NCI-H2107 treated with DMSO at 0.1 percent for 48 hours (cell line): ENCODE measurements around the gene WDR37.
"Not testable (repeated sequence)": the region's sequence is repeated elsewhere in the genome, so short reads cannot be mapped to it uniquely, and the experiment has no call there.

ENCODE experiments used
- DNase-seq: peaks from one replicate; lab custom pipeline; 2025; ENCODE audit not compliant: unreplicated experiment; lab: John Stamatoyannopoulos, UW

The WDR37 gene

DNA sequence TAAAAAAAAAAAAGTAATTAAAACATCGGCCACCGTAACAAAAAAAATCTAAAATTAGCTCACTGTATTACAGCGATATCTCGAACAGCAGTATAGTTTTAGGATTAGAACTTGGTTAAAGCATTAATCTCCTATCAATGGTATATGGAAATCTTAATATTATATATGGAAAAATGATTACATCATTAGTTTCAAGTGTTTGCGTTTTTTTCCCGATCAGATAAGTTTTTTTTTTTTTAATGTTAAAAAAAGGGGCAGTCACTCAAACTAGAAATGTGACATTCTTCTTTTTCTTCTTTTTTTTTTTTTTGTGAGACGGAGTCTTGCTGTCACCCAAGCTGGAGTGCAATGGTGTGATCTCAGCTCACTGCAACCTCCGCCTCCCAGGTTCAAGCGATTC is 14.7 kb upstream of the WDR37 start:
- DNase-seq, result no peak

DNA sequence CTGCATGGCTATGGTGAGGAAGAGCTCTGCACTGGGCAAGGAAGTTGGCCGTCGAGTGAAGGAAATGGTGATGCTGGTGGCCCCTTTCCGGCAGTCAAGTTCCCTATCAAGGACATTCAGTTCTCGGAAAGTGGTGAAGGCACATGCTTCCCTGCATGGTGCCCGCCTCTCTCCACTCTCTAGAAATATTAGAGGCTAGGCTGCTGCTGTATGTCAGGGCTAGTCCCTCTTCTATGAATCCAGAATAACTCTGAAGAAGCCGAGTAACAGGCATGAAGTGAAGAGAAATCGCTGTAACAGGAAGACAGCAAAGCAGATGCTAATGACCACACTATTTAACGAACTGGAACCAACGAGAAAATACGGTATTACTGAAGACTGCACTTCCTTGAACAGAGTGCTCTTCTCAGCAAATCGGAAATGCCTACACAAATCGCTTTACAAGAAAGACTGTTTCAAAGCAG is 12.6 kb upstream of the WDR37 start:
- no peak for DNase-seq

DNA sequence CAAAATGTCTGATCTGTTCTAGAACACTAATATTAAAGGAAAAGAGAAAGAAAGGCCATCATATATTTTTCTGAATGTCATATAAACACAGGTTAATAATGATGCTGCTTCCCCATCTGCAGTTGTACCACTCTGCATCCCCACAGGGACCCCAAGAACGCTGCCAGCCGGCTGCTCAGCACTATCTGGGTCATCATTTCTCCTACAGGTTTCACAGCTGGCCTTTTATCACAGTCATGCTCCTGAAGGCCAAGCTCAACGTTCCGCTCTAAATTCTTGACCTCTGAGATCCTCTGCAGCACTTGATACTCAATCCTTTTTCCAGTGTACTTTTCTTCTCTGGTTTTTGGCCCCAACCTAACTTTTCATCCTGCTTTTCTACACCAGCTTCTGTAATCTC is 12.0 kb upstream of the WDR37 start:
- DNase-seq, result no peak

DNA sequence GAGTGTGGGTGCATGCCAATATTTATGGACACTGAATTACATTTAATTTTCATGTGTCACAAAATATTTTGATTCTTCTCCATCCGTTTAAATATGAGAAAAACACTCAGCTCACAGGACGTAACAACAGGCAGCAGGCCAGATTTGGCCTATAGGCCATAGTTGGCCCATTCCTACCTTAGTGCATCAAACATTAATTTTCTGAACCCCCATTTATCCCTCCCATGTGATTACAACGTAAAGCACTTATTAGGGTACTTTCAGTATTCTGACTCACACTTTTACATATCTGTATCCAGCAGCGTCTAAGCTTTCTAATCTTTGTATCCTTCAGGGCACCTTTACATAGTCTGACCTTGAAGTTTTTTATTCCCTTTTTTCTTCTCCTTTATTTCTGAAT is 11.2 kb upstream of the WDR37 start:
- DNase-seq, result no peak

DNA sequence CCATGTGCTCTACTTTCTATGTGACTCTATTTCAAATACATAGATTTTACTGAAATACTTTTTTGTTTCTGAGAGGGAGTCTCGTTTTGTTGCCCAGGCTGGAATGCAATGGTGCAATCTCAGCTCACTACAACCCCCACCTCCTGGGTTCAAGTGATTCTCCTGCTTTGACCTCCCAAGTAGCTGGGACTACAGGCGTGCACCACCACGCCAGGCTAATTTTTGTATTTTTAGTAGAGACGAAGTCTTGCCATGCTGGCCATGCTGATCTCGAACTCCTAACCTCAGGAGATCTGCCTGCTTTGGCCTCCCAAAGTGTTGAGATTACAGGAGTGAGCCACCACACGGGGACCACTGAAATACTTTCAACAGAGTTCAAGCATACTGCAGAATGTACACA is 10.8 kb upstream of the WDR37 start:
- no peak for DNase-seq

DNA sequence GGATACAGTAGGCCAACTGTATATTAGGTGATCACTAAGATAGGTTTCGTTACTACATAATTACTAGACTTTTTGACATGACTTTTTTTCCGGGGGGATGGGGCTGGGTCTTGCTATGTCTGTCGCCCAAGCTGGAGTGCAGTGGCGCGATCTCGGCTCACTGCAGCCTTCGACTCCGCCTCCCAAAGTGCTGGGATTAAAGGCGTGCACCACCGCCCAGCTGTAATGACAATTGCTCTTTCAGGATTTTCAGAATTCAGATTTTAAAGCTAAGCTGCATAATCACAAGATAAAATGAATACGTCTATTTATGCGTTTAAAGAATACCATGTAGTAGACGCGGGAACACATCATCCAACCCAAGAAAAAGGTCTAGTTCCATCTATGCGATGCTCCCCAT is 8.2 kb upstream of the WDR37 start:
- no peak for DNase-seq

DNA sequence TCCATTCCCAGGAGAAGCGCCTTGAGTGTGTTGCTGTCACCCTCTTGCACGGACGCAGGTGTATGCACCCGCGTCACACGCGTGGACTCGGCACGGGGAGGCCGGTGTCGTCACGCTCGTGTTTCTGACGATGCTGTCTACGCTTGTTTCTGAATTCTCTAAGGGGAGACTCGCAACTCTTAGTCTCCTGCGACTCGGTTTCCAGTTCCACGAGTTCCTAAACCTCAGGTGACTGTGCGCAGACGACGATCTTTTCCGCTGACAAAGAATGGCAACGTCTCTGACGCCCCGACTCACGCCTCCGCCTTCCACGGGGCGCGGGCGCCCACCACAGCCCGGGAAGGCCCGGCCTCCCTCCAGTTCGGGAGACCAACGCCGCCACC is 7.8 kb upstream of the WDR37 start:
- DNase-seq, result no peak

DNA sequence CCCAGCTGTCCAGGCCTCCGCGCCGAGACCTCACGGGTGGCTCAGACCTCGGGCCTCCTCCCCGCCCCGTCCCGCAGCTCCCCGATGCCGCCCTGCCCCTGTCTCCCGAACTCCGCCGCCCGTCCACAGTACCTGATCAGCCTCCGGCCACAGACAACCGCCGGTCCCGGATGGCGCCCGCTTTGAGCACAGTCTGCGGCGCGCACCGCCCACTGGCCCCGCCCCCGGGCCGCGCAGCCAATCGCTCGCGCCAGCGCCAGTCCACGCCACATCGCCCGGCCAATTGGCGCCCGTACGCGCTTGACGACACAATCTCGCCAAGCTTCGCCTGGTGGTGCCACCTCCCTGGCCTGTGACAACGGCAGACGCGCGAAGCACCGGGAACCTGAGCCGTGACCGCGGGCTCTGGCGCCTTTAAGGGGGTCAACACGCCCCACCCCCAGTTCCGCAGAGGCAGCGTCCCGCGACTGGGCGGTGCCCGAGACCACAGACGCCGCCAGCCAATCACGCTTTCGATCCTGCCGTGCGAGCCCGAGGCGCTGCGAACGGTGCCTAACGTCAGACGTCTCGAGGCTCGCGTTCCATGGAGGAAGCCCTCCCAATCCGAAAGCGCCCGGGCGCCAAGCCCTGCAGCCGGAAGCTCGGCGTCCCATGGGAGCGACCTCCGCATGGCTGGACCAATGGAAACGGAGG is 7.3 kb upstream of the WDR37 start, which contains the start of gene IDI1:
IDI1 (minus strand) TSS at position 388 of the 693 bp plus-strand sequence; CDS start at position 272, 116 bp downstream.
- DNase-seq, result peak; percentile 95

DNA sequence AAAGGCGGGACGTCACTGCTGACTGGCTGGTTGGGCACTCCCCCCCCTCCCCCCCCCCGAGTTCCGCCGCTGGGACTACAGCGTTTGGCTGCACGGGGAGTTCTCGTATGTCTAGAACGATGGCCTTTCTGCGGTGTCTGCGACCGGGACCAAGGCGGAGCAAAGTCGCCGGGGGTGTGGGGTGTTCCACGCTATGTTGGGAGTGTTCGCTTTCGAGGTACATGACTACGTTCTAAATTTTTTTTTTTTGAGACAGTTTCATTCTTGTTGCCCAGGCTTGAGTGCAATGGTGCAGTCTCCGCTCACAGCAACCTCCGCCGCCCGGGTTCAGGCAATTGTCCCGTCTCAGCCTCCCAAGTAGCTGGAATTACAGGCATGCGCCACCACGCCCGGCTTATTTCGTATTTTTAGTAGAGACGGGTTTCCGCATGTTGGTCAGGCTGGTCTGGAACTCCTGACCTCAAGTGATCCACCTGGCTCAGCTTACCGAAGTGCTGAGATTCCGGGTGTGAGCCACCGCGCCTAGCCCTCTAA is 6.7 kb upstream of the WDR37 start:
- no peak for DNase-seq

DNA sequence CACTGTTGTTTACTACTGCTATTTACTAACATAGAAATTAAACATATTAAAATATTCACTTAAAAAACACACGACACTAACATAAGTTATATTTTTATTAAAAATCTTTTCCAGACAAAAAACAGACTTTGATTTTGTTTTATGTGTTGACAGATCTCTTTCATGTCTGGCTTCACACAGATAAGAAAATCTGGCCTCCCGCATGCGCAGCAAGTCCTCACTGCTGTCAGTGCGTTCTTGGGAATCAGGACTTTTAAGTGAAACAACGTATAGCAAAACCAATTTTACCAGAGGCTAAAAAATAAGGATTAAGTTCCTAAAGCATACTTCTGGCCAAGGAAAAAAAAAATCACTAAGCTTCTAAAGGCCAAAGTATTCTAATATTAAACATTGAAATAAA is 6.0 kb upstream of the WDR37 start:
- DNase-seq, result no peak

DNA sequence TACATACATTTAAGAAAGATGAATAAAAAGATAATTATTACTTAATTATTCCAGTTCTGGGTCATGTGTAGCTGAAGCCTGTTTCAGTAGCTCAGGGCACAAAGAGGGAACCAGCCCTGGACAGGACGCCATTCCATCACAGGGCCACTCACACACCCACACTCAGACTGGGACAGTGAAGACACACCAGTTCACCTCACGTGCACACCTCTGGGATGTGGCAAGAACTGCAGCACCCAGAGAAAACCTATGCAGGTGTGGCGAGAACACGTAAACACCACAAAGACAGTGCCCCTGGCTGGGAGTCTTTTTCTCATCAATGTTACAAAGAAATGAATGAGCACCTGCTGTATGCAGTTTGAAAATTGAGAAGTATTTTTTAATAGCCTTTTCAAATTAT is 5.6 kb upstream of the WDR37 start:
- no peak for DNase-seq

DNA sequence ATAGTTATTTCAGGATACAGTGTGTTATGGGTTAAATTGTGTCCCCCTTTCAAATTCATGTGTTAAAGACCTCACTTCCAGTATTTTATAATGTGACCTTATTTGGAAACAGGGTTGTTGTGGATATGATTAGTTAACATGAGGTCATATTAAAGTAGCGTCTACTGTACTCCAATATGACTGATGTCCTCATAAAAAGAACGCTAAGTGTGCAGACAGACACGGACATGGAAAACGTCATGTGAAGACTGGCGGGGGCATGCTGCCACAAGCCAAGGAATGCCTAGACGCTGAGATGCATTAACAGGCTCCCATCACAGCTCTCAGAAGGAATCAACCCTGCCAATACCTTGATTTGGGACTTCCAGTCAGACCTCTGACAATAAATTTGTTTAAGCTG is 1.5 kb upstream of the WDR37 start:
- no peak for DNase-seq

DNA sequence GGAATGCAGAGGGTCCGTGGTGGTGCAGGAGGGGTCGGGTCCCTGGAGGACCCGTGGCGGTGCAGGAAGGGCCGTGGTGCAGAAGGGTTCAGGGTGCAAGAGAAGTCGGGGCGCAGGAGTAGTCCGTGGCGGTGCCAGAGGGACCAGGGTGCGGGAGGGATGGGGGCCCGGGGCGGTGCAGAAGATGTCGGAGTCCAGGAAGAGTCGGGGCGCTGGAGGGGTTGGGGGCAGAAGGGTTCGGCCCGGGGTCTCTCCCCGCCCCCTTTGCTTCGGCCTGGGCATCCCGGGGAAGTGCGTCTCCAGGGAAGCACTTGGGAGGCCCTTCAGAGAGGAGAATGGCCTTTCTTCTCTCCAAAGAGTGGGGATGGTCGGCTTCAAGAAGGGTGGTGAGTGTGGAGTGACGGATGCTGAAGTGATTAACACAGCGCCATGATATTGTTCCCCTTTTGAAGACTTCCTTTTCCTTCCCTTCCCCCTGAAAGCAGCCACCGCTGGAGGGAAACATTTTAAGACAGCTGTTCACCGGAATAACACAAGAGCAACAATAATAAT is 997 bp downstream of the WDR37 start:
- DNase-seq, result no peak

DNA sequence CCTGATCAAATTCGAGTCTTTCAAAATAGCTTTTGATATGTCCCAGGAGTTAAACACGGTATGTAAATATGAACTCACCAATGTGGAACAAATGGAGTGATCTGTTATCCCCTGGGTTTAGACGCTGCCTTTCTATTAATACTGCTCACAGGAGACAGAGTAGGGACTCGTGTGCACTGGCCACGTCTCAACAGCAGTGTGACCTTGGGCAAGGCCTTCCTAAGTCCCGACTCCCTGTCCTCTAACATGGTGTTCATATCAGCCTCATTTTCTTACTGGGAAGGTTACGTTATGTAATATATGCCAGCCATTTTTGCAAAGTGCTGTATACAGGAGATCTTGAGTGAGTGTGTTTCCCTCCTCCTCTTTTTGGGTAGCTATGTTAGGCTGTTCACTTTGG is 1.8 kb downstream of the WDR37 start:
- DNase-seq, result no peak

DNA sequence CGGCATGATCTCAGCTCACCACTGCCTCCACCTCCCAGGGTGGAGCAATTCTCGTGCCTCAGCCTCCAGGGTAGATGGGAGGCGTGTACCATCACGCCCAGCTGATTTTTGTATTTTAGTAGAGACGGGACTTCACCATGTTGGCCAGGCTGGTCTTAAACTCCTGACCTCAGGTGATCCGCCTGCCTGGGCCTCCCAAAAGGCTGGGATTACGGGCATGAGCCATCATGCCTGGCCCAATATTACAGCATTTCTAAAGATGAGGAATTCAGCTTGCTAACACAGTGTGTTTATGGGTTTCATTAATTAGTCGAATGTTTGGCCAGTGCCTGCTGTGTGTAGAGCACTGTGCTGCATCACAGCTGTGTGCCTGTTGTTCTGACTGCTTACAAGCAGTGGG is 3.7 kb downstream of the WDR37 start:
- no peak for DNase-seq

DNA sequence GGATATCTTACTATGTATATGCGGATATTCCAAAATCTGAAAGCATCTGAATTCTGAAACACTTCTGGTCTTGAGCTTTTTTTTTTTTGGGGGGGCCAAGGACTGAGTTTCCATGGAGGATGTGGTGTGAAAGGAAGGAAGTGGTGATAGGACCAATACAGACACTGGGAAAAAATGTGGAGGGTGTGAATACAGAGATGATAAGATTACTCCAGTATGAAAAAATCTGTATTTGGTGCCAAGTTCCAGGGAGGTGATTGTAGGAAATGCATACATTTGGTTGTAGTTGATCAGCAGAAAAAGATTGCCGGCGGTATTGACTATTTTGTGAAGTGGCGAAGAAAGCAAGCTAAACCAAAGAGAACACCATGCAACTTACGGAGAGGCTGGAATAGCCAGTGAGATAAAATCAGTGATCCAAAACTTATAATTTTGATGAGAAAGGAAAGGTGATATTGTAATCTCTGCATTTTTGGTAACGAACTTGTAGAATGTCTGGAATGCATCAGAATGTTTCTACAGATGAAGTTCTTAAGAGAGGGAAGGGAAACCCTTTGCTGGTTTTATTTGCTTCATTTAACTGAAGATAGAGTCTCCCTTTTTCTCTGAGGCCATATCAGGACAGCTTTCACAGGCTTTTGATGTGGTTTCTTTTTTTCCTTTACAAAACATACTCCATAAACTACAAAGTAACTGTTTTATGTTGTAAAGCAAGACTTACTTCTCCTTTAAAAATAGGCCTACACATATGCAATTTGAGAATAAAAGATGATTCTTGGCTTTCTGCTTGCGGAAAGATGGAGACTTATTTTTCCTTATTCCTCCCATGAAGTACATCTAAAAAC is 6.0 kb downstream of the WDR37 start:
- DNase-seq, result no peak

DNA sequence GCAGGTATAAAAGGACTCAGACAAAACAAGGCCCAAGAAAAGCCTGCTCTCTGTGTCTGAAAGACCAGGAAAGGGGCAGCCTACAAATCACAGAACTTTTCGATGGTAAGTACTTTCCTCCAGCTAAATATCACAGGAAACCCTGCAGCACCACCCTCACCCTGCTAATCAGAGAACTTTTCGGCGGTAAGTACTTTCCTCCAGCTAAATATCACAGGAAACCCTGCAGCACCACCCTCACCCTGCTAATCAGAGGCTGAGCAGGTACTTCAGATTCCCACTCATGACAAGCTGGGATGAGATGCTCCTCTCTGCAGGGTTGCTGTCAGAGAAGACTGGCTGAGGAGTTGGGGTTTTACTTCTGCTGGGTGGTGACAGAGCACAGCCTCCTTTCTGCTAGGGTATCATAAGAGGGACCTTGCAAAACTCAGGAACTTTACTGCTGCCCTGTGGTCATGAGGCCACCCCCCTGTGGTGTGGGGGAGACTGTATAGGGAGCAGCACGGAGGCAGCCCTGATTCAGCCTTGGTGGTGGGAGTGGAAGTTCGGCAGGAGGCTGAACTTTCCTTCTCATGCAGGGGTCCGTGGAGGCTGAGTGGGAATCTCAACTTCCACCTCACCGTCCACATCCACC is 7.2 kb downstream of the WDR37 start:
- DNase-seq, result no peak

DNA sequence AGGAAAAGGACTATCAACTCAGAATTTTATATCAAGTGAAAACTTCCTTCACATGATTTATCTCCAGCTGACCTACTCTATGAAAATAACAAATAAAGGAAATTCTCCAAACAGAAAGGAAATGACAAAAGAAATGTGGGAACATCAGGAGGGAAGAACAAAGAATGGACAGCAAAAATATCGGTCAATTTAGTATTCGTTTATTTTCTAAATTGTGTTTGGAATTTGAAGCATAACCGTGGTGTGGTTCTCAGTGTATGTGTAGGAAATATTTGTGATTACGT is 8.7 kb downstream of the WDR37 start:
- no peak for DNase-seq

DNA sequence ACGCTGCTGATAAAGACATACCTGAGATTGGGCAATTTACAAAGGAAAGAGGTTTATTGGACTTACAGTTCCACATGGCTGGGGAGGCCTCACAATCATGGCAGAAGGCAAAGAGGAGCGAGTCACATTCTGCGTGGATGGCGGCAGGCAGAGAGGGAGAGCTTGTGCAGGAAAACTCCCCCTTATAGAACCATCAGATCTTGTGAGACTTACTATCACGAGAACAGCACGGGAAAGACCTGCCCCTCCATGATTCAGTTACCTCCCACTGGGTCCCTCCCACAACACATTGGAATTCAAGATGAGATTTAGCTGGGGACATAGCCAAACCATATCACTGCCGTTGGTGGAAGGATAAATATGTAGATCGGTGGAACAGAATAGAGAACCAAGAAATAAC is 10.5 kb downstream of the WDR37 start:
- not testable (repeated sequence) for DNase-seq

DNA sequence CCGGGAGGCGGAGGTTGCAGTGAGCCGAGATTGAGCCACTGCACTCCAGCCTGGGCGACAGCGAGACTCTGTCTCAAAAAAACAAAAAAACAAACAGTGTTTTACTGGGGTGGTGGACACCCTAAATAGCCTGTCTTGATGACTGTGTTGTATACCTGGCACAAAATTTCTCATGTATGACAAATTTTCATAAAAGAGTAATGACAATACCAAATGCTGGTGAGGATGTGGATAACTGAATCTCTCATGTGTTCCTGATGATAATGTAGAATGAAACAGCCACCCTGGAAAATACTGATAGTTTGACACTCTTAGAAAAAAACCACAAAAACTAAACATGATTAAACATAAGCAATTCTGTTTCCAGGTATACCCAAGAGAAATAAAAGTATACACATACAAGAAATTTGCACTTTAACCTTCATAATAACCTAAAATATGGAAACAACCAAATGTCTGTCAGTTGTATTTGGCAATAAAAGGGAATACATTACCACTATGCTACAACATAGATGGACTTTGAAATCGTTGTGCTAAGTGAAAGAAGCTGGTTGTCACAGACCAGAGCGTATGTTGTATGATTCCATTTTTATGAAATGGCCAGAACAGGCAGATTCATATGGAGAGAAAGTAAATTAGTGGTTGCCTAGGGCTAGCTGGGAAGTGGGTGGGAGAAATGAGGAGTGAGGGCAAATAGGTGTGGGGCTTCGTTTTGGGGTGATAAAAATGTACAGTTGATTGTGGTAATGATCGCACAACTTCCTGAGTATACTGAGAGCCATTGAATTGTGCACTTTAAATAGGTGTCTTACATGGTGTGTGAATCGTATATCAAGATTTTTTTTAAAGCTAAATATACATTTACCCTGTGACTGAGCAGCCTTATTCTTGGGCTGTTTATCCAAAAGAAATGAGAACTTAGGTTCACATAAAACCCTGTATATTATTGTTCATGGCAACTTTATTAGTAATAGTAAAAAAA is 12.5 kb downstream of the WDR37 start:
- no peak for DNase-seq
